ENCODE results near the gene RIT2.

Gene RIT2

DNA sequence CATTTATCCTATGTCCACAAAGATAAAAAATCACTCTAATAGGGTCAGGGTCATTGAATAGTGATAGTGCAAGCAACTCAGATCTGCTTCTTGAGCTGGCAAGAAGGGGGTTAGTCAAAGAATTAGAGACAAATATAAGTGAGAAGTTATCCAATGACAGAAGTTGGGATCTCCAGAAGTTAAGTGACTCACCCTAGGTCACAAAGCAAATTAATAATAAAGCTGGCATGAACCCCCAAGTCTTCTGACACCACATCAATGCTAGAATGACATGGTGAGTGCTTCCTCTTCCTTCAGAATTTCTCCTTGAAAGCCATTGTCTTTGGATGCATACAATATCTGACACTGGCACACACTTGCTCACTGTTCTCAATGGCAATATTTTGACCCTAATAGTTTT lies 343.5 kb downstream of the RIT2 start (continued):
- TF ChIP-seq, protein P1, sequence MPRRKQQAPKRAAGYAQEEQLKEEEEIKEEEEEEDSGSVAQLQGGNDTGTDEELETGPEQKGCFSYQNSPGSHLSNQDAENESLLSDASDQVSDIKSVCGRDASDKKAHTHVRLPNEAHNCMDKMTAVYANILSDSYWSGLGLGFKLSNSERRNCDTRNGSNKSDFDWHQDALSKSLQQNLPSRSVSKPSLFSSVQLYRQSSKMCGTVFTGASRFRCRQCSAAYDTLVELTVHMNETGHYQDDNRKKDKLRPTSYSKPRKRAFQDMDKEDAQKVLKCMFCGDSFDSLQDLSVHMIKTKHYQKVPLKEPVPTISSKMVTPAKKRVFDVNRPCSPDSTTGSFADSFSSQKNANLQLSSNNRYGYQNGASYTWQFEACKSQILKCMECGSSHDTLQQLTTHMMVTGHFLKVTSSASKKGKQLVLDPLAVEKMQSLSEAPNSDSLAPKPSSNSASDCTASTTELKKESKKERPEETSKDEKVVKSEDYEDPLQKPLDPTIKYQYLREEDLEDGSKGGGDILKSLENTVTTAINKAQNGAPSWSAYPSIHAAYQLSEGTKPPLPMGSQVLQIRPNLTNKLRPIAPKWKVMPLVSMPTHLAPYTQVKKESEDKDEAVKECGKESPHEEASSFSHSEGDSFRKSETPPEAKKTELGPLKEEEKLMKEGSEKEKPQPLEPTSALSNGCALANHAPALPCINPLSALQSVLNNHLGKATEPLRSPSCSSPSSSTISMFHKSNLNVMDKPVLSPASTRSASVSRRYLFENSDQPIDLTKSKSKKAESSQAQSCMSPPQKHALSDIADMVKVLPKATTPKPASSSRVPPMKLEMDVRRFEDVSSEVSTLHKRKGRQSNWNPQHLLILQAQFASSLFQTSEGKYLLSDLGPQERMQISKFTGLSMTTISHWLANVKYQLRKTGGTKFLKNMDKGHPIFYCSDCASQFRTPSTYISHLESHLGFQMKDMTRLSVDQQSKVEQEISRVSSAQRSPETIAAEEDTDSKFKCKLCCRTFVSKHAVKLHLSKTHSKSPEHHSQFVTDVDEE (CRISPR knock-in tag; IDR thresholded peaks at IDR 0.05) = no peak
- TF ChIP-seq TOX (CRISPR knock-in tag; IDR thresholded peaks at IDR 0.05; ENCODE audit: borderline replicate concordance) (no peak), ZC3H10 (CRISPR knock-in tag; IDR thresholded peaks at IDR 0.05) (no peak), ARNTL (CRISPR knock-in tag; IDR thresholded peaks at IDR 0.05; ENCODE audit: borderline replicate concordance, low read depth) (no peak), BACH2 (CRISPR knock-in tag; IDR thresholded peaks at IDR 0.05; ENCODE audit: borderline replicate concordance) (no peak), RARB (CRISPR knock-in tag; IDR thresholded peaks at IDR 0.05) (no peak)

GRCh38 chr18:42765302-42765701 lies 350.2 kb downstream of the RIT2 start:
- no peak for TF ChIP-seq ZC3H10 (CRISPR knock-in tag; IDR thresholded peaks at IDR 0.05)
- TF ChIP-seq GLIS3 (CRISPR knock-in tag; IDR thresholded peaks at IDR 0.05) = no peak
- TF ChIP-seq, protein P1 (CRISPR knock-in tag; IDR thresholded peaks at IDR 0.05) = no peak
- no peak for TF ChIP-seq TOX (CRISPR knock-in tag; IDR thresholded peaks at IDR 0.05; ENCODE audit: borderline replicate concordance)
- TF ChIP-seq ZFP3 (CRISPR knock-in tag; IDR thresholded peaks at IDR 0.05) = no peak
- no peak for TF ChIP-seq SNAI2 (CRISPR knock-in tag; IDR thresholded peaks at IDR 0.05)
- TF ChIP-seq ZNF565 (CRISPR knock-in tag; conservative IDR thresholded peaks at IDR 0.05; ENCODE audit: low read depth) = no peak
- no peak for TF ChIP-seq BACH2 (CRISPR knock-in tag; IDR thresholded peaks at IDR 0.05; ENCODE audit: borderline replicate concordance)
- TF ChIP-seq, protein P2, sequence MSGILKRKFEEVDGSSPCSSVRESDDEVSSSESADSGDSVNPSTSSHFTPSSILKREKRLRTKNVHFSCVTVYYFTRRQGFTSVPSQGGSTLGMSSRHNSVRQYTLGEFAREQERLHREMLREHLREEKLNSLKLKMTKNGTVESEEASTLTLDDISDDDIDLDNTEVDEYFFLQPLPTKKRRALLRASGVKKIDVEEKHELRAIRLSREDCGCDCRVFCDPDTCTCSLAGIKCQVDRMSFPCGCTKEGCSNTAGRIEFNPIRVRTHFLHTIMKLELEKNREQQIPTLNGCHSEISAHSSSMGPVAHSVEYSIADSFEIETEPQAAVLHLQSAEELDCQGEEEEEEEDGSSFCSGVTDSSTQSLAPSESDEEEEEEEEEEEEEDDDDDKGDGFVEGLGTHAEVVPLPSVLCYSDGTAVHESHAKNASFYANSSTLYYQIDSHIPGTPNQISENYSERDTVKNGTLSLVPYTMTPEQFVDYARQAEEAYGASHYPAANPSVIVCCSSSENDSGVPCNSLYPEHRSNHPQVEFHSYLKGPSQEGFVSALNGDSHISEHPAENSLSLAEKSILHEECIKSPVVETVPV (CRISPR knock-in tag; IDR thresholded peaks at IDR 0.05) = no peak
- TF ChIP-seq OSR1 (CRISPR knock-in tag; IDR thresholded peaks at IDR 0.05) = no peak
- no peak for TF ChIP-seq ZNF70 (CRISPR knock-in tag; IDR thresholded peaks at IDR 0.05)
- TF ChIP-seq POU6F1 (CRISPR knock-in tag; IDR thresholded peaks at IDR 0.05; ENCODE audit: borderline replicate concordance, low read depth) = no peak
- TF ChIP-seq, protein P3, sequence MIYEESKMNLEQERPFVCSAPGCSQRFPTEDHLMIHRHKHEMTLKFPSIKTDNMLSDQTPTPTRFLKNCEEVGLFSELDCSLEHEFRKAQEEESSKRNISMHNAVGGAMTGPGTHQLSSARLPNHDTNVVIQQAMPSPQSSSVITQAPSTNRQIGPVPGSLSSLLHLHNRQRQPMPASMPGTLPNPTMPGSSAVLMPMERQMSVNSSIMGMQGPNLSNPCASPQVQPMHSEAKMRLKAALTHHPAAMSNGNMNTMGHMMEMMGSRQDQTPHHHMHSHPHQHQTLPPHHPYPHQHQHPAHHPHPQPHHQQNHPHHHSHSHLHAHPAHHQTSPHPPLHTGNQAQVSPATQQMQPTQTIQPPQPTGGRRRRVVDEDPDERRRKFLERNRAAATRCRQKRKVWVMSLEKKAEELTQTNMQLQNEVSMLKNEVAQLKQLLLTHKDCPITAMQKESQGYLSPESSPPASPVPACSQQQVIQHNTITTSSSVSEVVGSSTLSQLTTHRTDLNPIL (CRISPR knock-in tag; IDR thresholded peaks at IDR 0.05; ENCODE audit: low read depth) = no peak
- TF ChIP-seq PPARA (CRISPR knock-in tag; IDR thresholded peaks at IDR 0.05; ENCODE audit: borderline replicate concordance) = no peak
- no peak for TF ChIP-seq ESRRG (CRISPR knock-in tag; IDR thresholded peaks at IDR 0.05)
- no peak for TF ChIP-seq ISL1 (CRISPR knock-in tag; IDR thresholded peaks at IDR 0.05)
- ATAC-seq = no peak

- TF ChIP-seq ISL1 (CRISPR knock-in tag; IDR thresholded peaks at IDR 0.05) (no peak), POU6F1 (CRISPR knock-in tag; IDR thresholded peaks at IDR 0.05; ENCODE audit: borderline replicate concordance, low read depth) (no peak)
- TF ChIP-seq, protein P3 (CRISPR knock-in tag; IDR thresholded peaks at IDR 0.05; ENCODE audit: low read depth) = no peak
- ATAC-seq = no peak
Measured at GRCh38 chr18:42760290-42760689, 355.2 kb downstream of the RIT2 start.

Measured in SK-N-SH treated with all-trans-retinoic acid at 6 μM for 48 hours (cell line).